GM18951 (cell line): ENCODE data around the gene WDPCP.

Experiments
- POLR2A ChIP-seq: IDR thresholded peaks from 4 replicates; pipeline ENCODE4 v1.6.1; 2011; ENCODE audit warnings: mild to moderate bottlenecking; ENCODE audit not compliant: insufficient read length, insufficient read depth; ENCODE audit errors: extremely low read depth
- in situ Hi-C: fragments of 300-500 bp; cut with MboI; formaldehyde crosslinking; loops from one replicate; pipeline ENCODE4 v1.12.0; 2022; ENCODE audit warnings: low sequenced_read_pairs, mixed read lengths, inconsistent platforms; ENCODE audit not compliant: unreplicated experiment

WDPCP gene

GRCh38 chr2:63604666-63605065 is 16.4 kb upstream of the WDPCP start:
- TF ChIP-seq POLR2A, result no peak

GRCh38 chr2:63600881-63601460 is 12.7 kb upstream of the WDPCP start:
- TF ChIP-seq POLR2A, result no peak
- in situ Hi-C loops, result no loop called here

More at GRCh38 chr2:63604666-63605065, 16.4 kb upstream of the WDPCP start:
- in situ Hi-C loops, result no loop called here

- TF ChIP-seq POLR2A, result no peak
- in situ Hi-C loops, result no loop called here
Measured at GRCh38 chr2:63598981-63599380, 10.7 kb upstream of the WDPCP start.

DNA sequence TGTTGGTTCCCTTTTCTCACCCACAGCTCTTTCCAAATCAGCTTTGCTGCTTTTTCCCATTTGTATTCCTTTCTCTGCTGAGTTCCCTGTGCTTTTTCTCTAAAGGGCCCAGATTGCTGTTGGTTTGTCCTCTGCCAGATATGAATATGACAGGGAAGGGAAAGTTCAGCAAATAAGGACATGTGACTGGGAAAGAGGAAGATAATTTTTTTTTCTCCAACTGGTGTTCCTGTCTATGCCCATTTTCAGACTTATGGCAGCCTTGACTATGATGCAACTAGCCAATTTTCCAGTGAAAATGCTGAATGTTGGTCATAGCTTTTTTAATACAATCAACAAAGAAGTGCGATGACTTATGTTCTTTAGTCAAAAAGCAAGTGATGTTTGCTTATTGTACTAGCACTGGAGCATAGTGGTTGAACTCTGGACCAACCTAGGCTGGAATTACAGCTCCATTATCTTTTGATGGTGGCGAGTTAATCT is 8.2 kb upstream of the WDPCP start:
- no peak for TF ChIP-seq POLR2A
- in situ Hi-C loops, result no loop called here

DNA sequence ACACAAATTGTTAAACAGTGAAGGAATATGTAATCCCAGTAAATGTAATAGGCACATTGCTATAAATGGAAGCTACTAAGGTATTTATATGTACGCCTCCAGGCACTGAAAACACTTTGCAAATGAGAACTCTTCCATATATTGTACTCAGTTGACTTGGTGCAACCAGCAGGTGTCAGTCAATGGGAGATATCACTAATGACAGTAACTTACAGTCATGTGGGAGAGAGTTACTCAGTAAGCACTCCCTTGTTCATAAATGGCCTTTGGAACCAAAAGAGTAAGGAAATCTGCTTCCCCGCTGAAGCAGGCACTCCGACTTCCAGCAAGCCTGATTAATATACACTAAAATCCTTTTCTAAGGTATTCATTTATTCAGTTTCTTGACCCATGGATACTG is 6.4 kb upstream of the WDPCP start:
- in situ Hi-C loops, result no loop called here
- TF ChIP-seq POLR2A, result no peak

DNA sequence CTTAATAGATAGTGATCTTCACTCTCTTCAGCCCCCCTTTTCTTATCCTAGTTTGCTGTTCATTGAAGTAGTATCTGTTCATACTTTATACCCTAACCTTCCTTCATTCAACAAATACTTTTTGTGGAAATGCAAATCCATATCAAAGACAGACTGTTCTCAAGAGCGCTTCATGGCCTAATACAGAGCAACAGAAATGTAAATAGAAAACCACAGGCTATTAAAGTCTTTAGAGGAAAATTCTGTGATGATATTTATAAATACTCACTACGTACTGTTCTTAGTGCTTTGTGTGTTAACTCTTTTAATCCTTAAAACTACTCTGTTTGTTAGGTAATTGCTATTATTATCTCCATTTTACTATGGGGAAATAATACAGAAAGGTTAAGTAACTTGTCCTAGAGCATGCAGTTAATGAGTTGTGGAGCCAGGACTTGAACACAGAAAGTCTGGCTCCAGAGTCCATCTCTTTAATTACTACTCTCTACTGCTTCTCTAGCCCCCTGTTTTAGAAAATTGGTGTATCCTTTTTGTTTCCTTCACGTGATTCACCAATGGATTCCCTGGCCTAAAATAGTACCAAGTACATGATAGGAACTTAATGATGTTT is 3.4 kb upstream of the WDPCP start:
- in situ Hi-C loops, result no loop called here
- no peak for TF ChIP-seq POLR2A

DNA sequence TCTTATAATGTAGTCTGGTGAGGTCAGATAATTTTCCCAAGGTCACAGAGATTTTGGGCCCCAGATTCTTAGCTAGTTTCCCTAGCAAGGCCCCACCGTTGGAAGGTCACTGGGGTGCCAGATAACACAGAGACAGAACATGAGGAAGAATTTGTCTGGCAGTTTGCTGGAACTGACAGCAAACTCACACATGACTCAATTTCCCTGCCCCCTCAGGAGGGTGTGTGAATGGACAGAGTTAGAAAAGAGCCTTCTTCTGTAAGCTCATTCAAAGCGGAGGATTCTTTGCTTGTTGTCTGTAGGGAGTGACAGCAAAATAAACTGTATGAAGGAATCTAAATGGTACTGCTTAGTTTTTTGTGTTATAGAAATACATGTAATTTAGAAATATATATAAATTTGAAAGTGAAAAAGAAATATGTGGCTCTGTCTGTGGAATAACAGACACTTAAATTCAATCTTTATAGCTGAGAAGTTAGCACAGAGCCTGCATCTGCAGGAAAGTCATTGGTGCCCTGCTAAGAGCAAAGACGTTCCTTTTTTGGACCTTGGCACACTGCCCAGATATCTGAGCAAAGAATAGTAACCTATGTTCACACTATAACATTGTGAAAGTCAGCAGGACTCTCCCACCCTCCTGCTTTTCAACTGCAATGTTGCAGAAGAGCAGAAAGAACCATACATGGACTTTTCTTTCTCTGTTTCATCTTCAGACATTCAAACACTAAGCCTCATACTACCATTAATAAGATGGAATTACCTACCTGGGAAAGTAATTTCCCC is 2.5 kb upstream of the WDPCP start:
- no peak for TF ChIP-seq POLR2A
- in situ Hi-C loops, result no loop called here

DNA sequence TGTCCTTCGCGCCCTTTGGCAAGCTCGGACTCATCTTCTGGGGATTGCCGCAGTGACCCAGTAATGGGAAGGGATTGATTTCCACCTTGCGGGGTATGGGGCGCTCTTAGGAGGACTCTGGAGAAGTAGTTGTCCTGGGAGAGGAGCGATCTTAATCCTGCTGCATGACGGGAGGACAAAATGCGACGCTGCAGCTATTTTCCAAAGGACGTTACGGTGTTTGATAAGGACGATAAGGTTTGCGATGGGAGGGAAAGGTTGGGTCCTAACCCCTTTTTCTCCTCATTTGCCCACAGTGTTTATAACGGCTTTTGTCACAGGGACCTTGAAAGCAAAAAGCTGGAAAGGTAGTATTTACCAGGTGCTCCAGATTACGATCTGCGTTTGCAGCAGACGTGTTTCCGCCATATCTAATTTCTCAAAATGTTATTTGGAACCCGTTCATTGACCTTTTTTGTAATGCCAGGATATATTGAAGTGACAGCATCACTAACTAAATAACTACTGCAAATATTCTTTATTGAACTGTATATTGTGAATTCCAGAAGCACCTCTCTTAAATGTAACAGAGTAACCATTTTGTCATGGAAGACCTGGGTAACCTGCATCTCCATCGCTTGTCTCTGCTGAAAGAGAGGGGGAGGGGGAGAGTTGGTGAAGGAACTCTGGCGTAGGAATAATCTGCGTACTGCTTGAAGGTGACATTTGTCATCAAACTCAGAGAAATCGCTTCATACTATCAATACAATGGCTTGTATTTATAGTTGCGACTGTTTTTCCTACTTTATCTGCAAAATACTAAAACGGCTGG is 1.1 kb upstream of the WDPCP start:
- in situ Hi-C loops, result no loop called here
- no peak for TF ChIP-seq POLR2A

DNA sequence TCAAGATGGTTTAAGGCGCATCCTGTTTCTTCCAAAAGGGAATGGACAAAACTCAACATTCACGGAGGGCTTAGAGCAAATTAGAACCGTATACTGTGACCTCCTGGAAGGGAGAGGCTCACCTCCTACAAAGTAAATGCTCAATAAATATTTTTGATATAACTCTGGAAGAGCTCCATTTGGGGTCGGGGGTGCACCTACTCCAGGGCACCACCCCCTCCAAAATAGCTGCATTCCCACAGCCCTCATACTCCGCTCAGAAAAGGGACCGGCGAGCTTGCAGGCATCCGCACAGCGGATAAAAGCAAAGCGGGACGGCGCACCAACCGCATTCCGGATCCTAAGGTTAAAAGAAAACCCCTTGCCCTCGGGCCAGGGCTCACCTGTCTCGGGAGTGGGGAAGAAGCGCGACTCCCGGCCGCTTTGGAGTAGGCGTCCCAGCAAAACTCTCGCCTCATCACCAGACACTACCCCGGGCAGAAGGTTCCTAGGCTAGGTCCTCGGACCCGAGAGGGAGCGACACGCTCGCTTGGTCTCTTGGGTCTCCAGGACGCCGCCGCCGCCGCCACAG is 378 bp downstream of the WDPCP start:
- in situ Hi-C loops, result no loop called here
- TF ChIP-seq POLR2A, result peak; percentile 29

- in situ Hi-C loops, result no loop called here
- no peak for TF ChIP-seq POLR2A
Measured at GRCh38 chr2:63582873-63583272, 5.4 kb downstream of the WDPCP start.

DNA sequence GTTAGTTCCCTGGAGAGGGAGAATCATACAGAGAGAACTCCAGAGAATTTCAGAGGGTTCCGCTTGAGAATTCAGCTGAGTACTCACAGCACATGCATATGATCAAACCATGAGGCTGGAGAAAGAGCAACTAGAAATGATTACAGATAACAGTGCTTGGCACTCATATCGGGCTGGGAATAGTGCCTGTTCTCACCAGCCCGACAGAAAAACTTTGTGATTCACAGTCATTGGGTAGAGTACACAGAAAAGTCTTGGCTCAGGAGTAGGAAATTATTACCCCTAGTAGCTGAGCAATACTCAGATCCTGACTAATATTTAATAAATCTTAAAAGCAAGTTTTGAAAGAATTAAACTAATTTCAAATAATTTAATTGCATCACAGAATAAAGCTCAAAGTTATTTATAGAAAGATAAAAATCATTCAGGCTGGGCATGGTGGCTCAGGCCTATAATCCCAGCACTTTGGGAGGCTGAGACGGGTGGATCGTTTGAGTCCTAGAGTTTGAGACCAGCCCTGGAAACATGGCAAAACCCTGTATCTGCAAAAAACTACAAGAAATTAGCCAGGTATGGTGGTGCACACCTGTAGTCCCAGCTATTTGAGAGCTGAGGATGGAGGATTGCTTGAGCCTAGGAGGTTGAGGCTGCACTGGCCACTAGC is 6.8 kb downstream of the WDPCP start:
- no peak for TF ChIP-seq POLR2A
- in situ Hi-C loops, result no loop called here

DNA sequence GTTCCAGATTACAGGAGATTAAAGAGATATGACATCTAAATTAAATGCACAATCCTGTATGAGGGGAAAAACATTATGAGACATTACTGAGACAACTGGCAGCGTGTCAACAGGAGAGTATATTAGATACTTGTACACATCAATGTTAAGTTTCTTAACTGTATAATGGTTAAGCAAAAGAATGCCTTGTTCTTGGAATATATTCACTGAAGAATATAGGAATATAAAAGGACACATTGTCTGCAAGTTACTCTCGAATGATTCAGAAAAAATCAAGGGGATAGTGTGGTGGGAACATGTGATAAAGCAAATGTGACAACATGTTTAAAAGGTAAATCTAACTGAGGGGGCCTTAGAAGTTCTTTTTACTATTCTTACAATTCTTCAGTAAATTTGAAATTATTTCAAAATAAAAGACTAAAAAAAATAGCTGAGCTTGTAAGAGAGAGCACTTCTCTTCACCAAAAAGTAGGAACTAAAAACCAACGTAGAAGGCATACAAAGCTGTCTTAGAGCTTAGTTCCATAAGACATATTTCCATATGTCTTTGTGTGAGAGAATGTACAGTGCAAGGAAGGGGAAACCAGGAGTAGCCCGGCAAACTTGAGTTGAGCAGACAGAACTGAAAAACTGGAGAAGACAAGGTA is 7.5 kb downstream of the WDPCP start:
- TF ChIP-seq POLR2A, result no peak
- in situ Hi-C loops, result no loop called here

DNA sequence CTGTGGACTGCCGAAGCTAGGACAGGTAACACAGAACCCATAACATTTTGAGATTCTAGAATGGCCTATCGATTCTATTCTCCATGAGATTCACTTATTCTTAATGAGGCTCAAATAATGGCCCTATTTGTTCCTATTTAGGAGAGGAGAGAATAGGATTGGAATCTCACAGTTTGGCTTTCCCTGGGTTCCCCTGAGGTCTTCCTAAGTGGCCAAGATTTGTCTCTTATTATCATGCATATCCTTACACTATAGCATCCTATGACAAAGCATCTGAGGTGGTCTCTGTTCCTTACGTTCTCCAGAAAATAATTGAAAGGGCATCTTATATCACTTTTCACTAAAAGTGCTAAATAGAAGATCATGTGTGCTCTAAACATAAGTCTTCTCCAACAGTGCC is 9.5 kb downstream of the WDPCP start:
- in situ Hi-C loops, result no loop called here

More for the DNA sequence above, 9.5 kb downstream of the WDPCP start:
- no peak for TF ChIP-seq POLR2A
